HG02885 (cell line): Measurements from ENCODE around the gene RHBDD1.

Experiments
- ATAC-seq: cut with Tn5 transposase; IDR thresholded peaks from one replicate; pipeline ENCODE4 v1.9.1; 2021; ENCODE audit warnings: mild to moderate bottlenecking; ENCODE audit not compliant: unreplicated experiment, poor library complexity

Gene RHBDD1

DNA sequence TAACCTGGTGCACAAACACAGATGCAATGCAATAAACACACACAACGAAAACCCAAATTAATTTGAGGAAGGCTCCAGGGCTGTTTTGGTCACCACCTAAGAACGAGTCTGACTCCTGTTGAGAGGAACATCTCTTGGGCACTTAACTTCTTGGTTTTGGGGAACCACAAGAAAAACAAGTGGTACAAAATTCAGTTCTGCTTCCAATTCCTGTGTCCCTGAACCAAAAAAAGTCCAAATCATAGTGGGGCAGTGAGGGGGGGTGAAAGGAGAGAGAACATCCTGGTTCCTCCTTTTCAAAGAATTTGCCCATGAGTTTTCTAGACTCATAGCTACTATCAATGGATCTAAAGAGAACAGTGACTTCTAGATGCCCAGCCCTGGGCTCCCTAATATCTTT, 184.6 kb downstream of the RHBDD1 start:
- no peak for ATAC-seq

DNA sequence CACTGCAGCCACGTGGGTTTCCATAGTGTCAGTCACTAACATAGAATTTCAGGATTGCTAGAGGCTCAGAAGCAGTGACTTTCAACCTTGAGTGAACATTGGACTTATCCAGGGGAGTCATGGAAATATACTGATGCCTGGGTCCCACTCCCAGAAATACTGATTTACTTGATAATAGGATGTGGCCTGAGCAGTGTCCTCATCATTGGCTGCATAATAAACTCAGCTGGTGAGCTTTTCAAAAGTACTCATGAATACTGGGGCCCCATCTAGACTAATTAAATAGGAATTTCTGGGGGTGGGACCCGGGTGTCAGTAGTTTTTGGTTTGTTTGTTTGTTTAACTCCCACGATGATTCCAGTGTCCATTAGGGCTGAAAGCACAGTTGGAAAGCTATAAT, 186.8 kb downstream of the RHBDD1 start:
- ATAC-seq, result no peak

DNA sequence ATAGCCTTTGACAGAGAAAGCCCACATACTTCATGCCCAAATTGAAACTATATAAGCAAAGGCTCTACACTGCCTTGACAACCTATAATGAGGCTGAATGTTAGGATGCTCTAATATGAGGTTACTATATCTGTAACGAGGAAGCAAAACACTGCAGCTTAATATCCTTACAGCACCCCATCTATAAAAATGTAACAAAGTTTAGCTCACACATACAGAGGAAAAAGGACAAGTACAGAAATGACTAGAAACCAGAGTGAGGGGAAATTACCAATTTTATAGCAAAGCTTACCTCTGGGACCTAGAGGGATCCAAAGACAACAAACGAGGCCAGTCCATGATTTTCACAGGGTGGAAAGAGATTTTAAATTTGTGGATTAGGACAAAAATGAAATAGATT, 189.7 kb downstream of the RHBDD1 start:
- peak; percentile 75 for ATAC-seq

DNA sequence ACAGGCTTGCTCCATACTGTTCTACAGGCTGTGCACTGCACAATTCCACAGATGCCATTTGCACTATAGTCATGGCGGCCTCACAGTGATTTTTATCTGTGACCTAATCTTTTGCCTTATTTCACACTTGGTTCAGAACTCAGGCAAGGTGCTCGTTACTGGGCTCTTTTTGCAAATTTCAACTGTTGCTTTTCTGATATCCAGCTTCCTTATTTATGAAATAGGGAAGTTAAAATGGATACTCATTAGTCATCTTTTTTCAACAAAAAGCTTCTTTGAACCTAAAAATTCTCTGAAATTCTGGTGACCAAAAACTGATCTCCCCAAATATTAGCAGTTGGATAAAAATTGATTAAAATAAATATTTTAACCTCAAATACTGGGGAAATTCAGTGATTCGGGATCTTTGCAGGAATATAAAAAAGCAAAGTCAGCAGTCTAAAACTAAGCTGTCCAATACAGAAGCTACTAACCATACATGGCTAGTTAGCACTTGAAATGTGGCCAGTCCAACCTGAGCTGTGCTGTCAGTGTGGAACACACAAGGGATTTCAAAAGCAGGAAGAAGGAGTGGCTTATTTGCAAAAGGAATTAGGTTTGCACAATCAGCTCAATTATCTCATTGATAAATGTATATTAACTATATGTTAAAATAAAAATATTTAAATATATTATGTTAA, 193.7 kb downstream of the RHBDD1 start:
- ATAC-seq, result no peak

DNA sequence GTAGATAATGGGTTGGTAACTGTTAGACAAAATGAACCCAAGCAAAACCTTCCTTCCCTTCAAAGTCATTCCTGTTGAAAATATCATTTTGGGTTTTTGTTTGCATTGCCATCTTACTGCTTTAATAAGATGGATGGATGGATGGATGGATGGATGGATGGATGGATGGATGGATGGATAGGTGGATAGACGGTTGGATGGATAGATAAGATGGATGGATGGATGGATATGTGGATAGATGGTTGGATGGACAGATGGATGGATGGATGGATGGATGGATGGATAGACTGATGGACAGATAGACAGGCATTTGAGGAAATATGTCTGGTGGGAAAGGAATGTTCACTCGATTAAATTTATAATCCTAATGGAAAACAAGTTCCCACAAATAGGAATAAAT, 194.9 kb downstream of the RHBDD1 start:
- no peak for ATAC-seq

DNA sequence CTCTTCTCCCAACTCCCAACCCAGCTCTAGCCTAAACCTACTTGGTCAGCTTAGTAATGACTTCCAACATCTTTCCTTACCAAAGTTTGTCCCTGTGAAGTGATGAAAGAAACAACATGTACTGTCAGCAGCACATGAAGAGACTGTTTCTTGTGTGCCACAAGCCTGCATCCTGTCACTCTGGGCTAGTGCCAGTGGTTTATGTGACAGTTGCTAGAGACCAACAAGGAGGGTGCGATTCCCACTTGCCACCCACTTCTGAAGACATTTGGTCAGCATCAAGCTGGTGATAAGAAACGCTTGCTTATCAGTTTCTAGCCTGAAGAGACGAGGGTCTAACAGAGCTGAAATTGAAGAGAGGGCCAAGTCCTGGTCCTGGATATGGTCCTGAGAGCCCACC, 195.5 kb downstream of the RHBDD1 start:
- no peak for ATAC-seq

DNA sequence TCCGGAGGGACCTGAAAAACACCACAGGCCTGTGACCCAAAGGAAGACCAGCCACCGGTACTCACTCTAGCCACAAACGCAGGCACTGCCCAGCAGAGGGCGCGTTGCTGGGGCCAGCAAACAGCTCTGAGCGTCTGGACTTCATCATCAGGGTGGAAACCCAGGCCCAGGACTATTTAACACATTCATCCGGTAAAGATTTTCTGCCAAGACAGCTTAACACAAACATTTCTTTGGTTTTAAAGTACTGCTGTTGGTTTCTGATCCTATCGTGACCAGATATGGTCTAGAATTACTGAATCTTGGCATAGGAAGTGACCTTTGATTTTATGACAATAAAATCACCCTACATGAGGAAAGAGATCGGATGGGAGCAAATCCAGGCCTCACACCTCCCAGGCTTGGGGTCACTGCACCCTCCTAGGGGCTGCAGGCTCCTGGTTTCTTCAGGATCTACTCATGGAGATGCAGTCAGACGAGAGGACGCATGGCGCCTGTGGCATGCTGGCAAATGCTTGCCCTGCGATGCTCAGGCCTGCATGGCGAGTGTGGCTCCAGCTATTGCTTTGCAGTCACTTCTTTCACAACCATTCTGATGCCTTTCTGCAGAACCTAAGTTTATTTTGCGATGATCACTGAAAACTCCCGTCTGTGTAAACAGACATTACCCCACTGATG, 197.8 kb downstream of the RHBDD1 start:
- ATAC-seq, result peak; percentile 91

DNA sequence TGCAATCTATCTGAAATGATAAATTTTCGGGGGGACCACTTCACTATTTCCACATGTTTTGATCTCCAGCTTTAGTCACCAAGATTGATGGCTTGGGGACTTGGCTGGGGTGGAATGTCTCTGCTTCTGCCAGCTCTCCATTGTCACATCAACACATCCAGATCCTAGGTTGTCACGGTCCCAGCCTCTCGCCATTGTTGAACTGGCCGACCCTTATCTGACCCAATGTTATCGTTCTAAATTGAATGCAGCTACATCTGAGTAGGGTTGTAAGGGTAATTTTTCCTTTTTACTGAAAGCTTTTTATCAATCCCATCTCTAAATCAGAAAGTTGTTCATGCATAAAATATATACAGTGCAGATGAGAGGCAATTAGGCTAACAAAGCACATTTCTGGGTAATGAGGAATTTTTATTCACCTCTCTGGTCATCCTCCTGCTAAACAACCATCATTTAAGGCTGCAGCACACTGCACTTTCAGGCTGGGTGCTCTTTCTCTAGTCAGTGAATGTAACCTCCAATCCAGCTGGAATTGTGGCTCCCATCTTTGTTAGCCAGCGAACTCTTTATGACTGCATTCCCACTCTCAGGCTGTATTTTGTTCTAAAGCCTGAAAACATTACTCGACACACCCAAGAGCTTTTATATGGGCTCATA, 200.0 kb downstream of the RHBDD1 start:
- no peak for ATAC-seq

DNA sequence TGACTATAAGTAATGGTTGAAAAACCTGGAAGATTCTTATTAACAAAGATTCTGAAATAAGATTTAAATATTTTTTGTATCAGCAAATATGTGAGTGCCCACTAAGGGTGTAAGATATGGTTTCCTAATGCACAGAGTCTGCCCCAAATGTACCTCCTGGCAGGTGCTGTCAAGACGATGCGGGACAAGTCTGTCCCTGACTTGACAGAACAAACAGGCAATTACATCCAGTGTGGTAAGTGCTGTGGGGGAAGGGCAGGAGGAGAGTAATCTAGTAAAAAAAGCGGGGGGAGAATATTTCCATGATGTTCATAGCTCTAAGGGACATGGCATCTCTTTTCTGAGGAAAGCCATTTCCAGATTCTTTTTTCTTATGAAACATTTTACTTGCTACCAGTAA, 200.7 kb downstream of the RHBDD1 start:
- ATAC-seq, result no peak

DNA sequence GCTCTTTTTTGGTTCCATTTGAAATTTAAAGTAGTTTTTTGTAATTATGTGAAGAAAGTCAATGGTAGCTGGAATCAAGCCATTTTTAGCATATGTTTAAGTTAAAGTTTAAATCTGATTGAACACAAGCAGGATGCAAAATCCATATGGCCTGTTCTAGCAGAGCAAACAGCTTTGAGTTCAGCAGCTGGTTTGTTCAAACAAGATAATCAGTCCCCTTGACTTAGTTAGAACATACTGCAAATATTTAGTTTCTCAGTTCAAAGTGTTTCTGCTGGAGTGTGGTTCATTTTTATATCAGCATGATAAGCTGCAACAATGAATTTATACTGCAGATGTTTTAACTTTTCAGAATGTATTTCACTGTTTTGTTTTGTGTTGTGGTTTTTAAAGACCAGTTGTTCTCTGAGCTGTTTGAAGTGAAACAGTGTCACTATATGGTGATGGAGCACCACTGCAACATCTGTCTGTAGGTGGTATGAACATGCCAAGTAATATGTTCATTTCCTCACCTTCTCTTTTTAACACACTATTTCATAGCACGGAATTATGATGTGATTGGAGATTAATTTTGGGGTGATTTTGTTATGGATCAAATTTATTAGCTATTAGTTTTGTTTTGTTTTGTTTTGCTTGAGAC, 202.8 kb downstream of the RHBDD1 start:
- ATAC-seq, result no peak

DNA sequence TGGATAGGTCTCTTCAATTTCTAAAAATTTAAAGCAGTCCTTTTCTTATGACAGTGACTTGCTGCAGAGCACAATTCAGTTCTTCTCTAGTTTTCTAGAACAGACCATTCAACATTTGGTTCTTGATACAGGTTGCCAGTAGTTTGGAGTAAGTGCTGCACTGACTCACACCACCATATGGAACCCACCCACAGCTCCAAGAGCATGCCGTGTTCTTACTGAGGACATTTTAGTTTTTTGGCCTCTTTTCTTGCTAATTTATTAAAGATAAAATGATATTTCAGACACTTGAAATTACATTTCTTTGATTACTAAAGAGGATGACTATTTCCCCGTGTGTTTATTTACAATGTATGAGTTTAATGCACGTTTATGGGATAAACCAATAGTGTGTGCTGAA, 208.1 kb downstream of the RHBDD1 start:
- no peak for ATAC-seq
